HepG2 (cell line): Measurements from ENCODE around the gene ANKRD39. TPM values are rescaled to one million over a fixed set of nuclear protein-coding genes. Genes with fewer than 3 reads are reported as not detected.
A peak's percentile ranks its signal among the peaks of the same experiment; 100 is the strongest.

Source experiments
- CBFB ChIP-seq: sonication (generic); formaldehyde crosslinking; IDR thresholded peaks from 2 replicates; pipeline ENCODE4 v1.4.0; 2020; ENCODE audit warnings: missing genetic modification reagents
- CHCHD3 ChIP-seq: sonication (generic); formaldehyde crosslinking; IDR thresholded peaks from 2 replicates; pipeline ENCODE4 v1.8.0; 2022; ENCODE audit warnings: mild to moderate bottlenecking, missing genetic modification reagents, moderate library complexity
- EHMT2 ChIP-seq: fragments of 200-600 bp; sonication (generic); IDR thresholded peaks from 2 replicates; pipeline ENCODE4 v1.7.0; 2017; ENCODE audit warnings: antibody characterized with exemption, low read depth, low read length, borderline replicate concordance
- EP300 ChIP-seq, 3 experiments: sonication (generic) in 1 of 3; formaldehyde crosslinking in 1 of 3; IDR thresholded peaks; 2 replicates each; pipeline versions ENCODE4 v1.5.1 to v1.6.1; 2011 to 2020; ENCODE audit warnings: low read depth in 2 of 3, low read length in 2 of 3, borderline replicate concordance in 1 of 3, improper control_type of control experiment in 1 of 3, mild to moderate bottlenecking in 1 of 3, missing genetic modification reagents in 1 of 3, moderate library complexity in 1 of 3
- EZH2 ChIP-seq: conservative IDR thresholded peaks from 2 replicates; pipeline ENCODE4 v1.6.1; 2012; ENCODE audit warnings: mild to moderate bottlenecking, low read depth, low read length, moderate library complexity
- FOXC1 ChIP-seq: sonication (generic); formaldehyde crosslinking; IDR thresholded peaks from 2 replicates; pipeline ENCODE4 v1.8.0; 2022; ENCODE audit warnings: mild to moderate bottlenecking, missing genetic modification reagents, borderline replicate concordance
- HDAC2 ChIP-seq: sonication (generic); formaldehyde crosslinking; IDR thresholded peaks from 2 replicates; pipeline ENCODE4 v1.4.0; 2020; ENCODE audit warnings: missing genetic modification reagents
- MAFF ChIP-seq: IDR thresholded peaks from 2 replicates; pipeline ENCODE4 v1.6.1; 2011; ENCODE audit warnings: low read depth, low read length, improper control_type of control experiment
- MAFG ChIP-seq: sonication (generic); formaldehyde crosslinking; IDR thresholded peaks from 2 replicates; pipeline ENCODE4 v1.5.1; 2020; ENCODE audit warnings: mild to moderate bottlenecking, missing genetic modification reagents
- MTA3 ChIP-seq: sonication (generic); formaldehyde crosslinking; IDR thresholded peaks from 2 replicates; pipeline ENCODE4 v1.4.0; 2020; ENCODE audit warnings: missing genetic modification reagents
- PRMT3 ChIP-seq: sonication (generic); formaldehyde crosslinking; IDR thresholded peaks from 2 replicates; pipeline ENCODE4 v1.8.1; 2022; ENCODE audit warnings: low read depth, mild to moderate bottlenecking, moderate library complexity, missing genetic modification reagents, borderline replicate concordance
- RFX1 ChIP-seq: fragments of 450-650 bp; IDR thresholded peaks from 2 replicates; pipeline ENCODE4 v1.6.1; 2017
- SKI ChIP-seq: fragments of 450-650 bp; IDR thresholded peaks from one replicate; pipeline ENCODE4 v1.6.1; 2018; ENCODE audit warnings: mild to moderate bottlenecking; ENCODE audit not compliant: partially characterized antibody
- SP5 ChIP-seq: IDR thresholded peaks from 2 replicates; pipeline ENCODE4 v1.6.1; 2016; ENCODE audit warnings: low read depth, borderline replicate concordance
- TAF1 ChIP-seq: sonication (generic); formaldehyde crosslinking; IDR thresholded peaks from 2 replicates; pipeline ENCODE4 v1.4.0; 2020; ENCODE audit warnings: missing genetic modification reagents
- TFAP4 ChIP-seq: sonication (generic); IDR thresholded peaks from 2 replicates; pipeline ENCODE4 v1.6.1; 2016; ENCODE audit warnings: low read depth, borderline replicate concordance
- TOE1 ChIP-seq: sonication (generic); formaldehyde crosslinking; IDR thresholded peaks from 2 replicates; pipeline ENCODE4 v1.4.0; 2020; ENCODE audit warnings: mild to moderate bottlenecking, missing genetic modification reagents
- XRCC5 ChIP-seq: fragments of 200-400 bp; formaldehyde crosslinking; optimal IDR thresholded peaks from 2 replicates; pipeline ENCODE3; 2017; ENCODE audit warnings: mild to moderate bottlenecking, low read length
- ZBTB44 ChIP-seq: sonication (generic); formaldehyde crosslinking; IDR thresholded peaks from 2 replicates; pipeline ENCODE4 v1.4.0; 2020; ENCODE audit warnings: missing genetic modification reagents
- ZEB1 ChIP-seq: IDR thresholded peaks from 2 replicates; pipeline ENCODE4 v1.6.1; 2012; ENCODE audit warnings: mild to moderate bottlenecking, low read depth, inconsistent platforms; ENCODE audit not compliant: insufficient replicate concordance
- ZNF280B ChIP-seq: sonication (generic); formaldehyde crosslinking; IDR thresholded peaks from 2 replicates; pipeline ENCODE4 v1.5.0; 2020; ENCODE audit warnings: missing genetic modification reagents, mild to moderate bottlenecking, borderline replicate concordance
- ZNF501 ChIP-seq: sonication (generic); formaldehyde crosslinking; IDR thresholded peaks from 2 replicates; pipeline ENCODE4 v1.5.1; 2020; ENCODE audit warnings: mild to moderate bottlenecking, moderate library complexity, missing genetic modification reagents
- ZNF605 ChIP-seq: sonication (generic); formaldehyde crosslinking; IDR thresholded peaks from 2 replicates; pipeline ENCODE4 v1.8.0; 2022; ENCODE audit warnings: mild to moderate bottlenecking, missing genetic modification reagents
- ZNF746 ChIP-seq: sonication (generic); formaldehyde crosslinking; IDR thresholded peaks from 2 replicates; pipeline ENCODE4 v1.8.0; 2022; ENCODE audit warnings: mild to moderate bottlenecking, missing genetic modification reagents
- ZNF790 ChIP-seq: sonication (generic); formaldehyde crosslinking; IDR thresholded peaks from 2 replicates; pipeline ENCODE4 v1.8.0; 2022; ENCODE audit warnings: missing genetic modification reagents, mild to moderate bottlenecking, borderline replicate concordance
- ZSCAN22 ChIP-seq: sonication (generic); formaldehyde crosslinking; IDR thresholded peaks from 2 replicates; pipeline ENCODE4 v1.4.0; 2020; ENCODE audit warnings: mild to moderate bottlenecking, missing genetic modification reagents
- polyA plus RNA-seq, 8 experiments: library from polyadenylated mRNA; depleted of rRNA in 3 of 8; stranded (reverse) in 7 of 8; unstranded in 1 of 8; fragments of >200 nt; fragmentation: Illumina TruSeq in 4 of 8; extraction: Trizol in 4 of 8; gene quantifications; 2 replicates each; pipeline versions ENCODE4 v1.2.1 to v1.2.3, GENCODE V29; 2011 to 2016; ENCODE audit warnings: low read depth in 4 of 8, missing spikeins in 1 of 8, mixed read lengths in 1 of 8; ENCODE audit not compliant: insufficient read depth in 1 of 8
- total RNA-seq, 5 experiments: library from RNA; depleted of rRNA; stranded (reverse); fragments of >200 nt; fragmentation: Illumina TruSeq; extraction: Trizol; gene quantifications; 2 replicates each; pipeline ENCODE4 v1.2.3, GENCODE V29; 2016; ENCODE audit warnings: low read depth in 1 of 5

The ANKRD39 gene
- total and polyA plus RNA-seq, 2 of the 13 experiments (the other 11 are each of a cell fraction or from before 2014, with no cell fraction given) = 23.2 to 24.8 TPM

GRCh38 chr2:96870626-96871255, 12.9 kb upstream of the ANKRD39 start (continued):
- TF ChIP-seq XRCC5 = peak; percentile 12
- TF ChIP-seq ZNF746 (CRISPR knock-in tag) = 0 out of 2 replicates have a peak, but pooled peaks have one; percentile 3
- TF ChIP-seq MTA3 = no peak
- no peak for TF ChIP-seq SKI
- 0 out of 2 replicates have a peak, but pooled peaks have one; percentile 41 for TF ChIP-seq EZH2
- no peak for TF ChIP-seq RFX1
- peak; percentile 39; the same call in 1 of the 2 replicates for TF ChIP-seq TFAP4
- TF ChIP-seq TAF1 = peak; percentile 22; the same call in 1 of the 2 replicates
- no peak for TF ChIP-seq TOE1 (CRISPR knock-in tag)
- TF ChIP-seq ZSCAN22 (CRISPR knock-in tag) = peak; percentile 74; the same call in 1 of the 2 replicates
- peak; percentile 82 for TF ChIP-seq ZNF280B (CRISPR knock-in tag)
- TF ChIP-seq ZNF605 (CRISPR knock-in tag) = peak; percentile 51; the same call in 1 of the 2 replicates
- TF ChIP-seq MAFF = peak; percentile 62; the same call in 1 of the 2 replicates
- no peak for TF ChIP-seq PRMT3
- TF ChIP-seq MAFG (CRISPR knock-in tag) = 0 out of 2 replicates have a peak, but pooled peaks have one; percentile 36
- no peak for TF ChIP-seq EHMT2
- TF ChIP-seq HDAC2 (CRISPR knock-in tag) = 0 out of 2 replicates have a peak, but pooled peaks have one; percentile 17
- TF ChIP-seq ZNF790 (CRISPR knock-in tag) = 0 out of 2 replicates have a peak, but pooled peaks have one; percentile 31
- TF ChIP-seq FOXC1 (CRISPR knock-in tag) = 0 out of 2 replicates have a peak, but pooled peaks have one; percentile 52
- peak; percentile 47; the same call in 1 of the 2 replicates for TF ChIP-seq SP5 (CRISPR knock-in tag)
- TF ChIP-seq CHCHD3 (CRISPR knock-in tag) = no peak
- TF ChIP-seq CBFB (CRISPR knock-in tag) = 0 out of 2 replicates have a peak, but pooled peaks have one; percentile 14
- TF ChIP-seq ZBTB44 (CRISPR knock-in tag) = 0 out of 2 replicates have a peak, but pooled peaks have one; percentile 5
- TF ChIP-seq EP300 (IDR thresholded peaks at IDR 0.05; ENCODE audit: low read depth in 2 of 2, low read length in 2 of 2) = no peak
- TF ChIP-seq EP300 (CRISPR knock-in tag; IDR thresholded peaks at IDR 0.05; ENCODE audit: borderline replicate concordance) = peak; percentile 41; the same call in 1 of the 2 replicates
- TF ChIP-seq ZEB1 = no peak
- peak; percentile 53; the same call in 1 of the 2 replicates for TF ChIP-seq ZNF501 (CRISPR knock-in tag)
